GM18873 (cell line): ENCODE measurements around the gene CRHR1.

Experiments used
- ATAC-seq: cut with Tn5 transposase; IDR thresholded peaks from one replicate; pipeline ENCODE4 v1.9.1; 2021; ENCODE audit warnings: mild to moderate bottlenecking, moderate library complexity, moderate number of reproducible peaks; ENCODE audit not compliant: unreplicated experiment, low FRiP score

The CRHR1 gene

DNA sequence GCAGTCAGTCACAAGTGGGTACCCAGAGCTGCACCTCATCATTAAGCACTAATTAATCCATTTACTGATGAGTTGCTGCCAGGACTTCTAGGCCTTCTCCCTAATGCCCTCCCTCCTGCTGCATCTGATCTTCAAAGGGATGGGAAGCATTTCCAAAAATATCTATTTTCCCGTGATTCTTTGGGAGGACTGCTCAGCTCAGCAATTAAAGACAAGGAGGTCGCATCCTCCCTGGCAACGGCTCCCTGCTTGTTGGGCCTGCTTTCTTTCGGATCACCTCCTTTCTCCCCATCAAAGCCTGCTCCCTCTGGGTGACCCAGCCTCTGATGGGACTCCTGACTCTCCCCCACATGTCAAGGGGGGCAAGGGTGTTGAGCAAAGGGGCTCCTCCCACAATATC lies 34.6 kb downstream of the CRHR1 start:
- no peak for ATAC-seq

DNA sequence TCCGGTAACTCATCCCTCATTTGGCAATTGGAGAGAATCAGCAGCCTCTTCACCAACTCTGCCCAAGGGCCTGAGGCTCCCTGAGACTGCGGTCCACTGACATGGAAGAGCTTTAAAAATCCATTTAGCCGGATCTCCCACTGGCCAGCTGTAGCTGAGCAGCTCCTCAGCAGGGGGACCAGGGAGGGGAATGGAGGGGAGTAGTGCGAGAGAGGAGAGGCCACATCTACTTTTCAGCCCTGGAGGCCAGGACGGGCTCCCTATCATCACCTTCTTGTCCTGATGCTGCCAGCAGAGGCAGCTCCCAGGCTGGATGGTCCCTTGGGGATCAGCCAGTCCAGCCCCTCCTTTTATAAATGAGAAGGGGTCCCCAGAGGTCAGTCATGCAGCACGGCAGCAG lies 35.5 kb downstream of the CRHR1 start:
- no peak for ATAC-seq

DNA sequence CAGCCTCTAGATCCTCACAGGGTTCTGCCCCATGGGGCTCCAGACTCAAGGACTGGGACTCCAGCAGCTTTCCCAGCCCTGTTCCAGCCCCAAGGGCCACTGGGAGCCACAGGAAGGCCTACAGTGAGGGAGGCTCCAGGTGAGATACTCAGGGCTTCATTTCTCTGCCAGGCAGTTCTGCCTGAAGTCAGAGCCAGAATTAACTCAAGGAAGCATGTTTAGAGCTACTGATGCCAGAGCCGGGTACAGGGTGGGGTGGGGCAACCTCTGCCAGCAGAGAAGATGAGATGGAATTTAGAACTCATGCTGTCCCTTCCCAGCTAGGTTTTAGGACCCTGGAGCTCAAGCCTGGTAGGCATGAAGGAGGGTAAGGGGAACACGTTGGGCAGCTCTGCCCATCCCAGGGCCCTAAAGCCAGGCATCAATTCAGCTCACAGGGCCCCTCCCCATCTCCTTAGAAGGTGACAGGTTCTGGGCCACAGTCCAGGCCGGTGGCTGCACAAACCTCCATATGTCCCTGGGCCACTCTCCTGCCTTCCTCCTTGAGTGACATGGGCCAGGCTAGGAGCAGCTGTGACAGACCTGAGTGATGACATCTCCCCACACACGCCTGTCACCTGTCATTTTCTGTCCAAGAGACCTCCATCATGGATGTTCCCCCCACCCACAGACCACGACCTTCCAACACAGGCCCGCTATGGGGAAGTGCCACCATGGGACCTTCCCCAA lies 36.1 kb downstream of the CRHR1 start:
- ATAC-seq: no peak

DNA sequence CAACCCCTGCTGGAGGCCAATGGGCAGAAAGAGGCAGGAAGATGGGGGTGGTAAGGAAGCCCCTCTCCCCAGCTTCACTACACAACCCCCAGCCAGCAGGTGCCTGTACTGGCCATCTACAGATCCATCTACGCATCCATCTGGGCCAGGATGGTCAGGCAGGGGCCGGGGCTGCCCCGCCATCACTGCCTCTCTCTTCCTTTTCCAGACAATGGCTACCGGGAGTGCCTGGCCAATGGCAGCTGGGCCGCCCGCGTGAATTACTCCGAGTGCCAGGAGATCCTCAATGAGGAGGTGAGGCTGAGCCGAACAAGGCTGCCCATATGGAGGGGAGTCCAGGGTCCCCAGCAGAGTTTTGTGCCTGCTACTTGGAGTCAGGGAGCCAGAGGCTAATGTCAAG lies 37.0 kb downstream of the CRHR1 start:
- ATAC-seq: no peak

DNA sequence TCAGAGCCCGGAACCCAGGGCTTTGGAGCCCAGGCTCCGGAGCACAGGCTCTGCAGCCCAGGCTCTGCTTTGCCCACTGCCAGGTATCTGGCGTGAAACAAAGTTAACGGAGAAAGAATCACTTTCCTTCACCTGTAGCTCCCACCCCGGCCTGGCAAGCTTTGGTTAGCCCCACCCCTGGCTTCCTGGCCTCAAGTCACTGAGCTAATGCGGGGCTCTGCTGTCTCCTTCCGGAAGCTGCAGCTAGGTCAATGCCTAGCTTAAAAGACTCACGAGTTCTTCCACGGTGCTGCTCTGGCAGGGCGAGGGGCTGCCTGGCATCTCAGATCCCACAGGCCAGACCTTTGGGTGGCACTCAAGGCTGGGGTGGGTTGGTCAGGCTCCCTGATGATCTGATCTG lies 39.5 kb downstream of the CRHR1 start:
- no peak for ATAC-seq

DNA sequence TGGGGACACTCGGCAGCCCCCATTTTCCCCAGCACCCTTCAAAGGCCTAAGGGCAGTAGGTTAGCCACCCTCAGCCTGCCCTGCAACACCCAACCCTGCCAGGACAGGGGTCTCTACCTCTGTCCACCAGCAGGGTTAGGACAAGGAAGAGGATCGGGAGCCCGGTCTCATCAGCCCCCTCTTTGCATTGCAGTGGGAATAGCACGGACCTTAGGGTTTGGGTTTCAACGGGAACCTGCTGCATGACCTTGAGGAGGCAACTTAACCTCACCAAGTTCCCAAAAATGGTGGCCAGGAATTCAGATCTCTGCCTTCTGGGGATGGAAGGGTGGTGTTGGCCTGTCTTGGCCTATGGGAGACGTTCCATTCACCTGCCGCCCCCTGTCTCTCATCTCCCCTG lies 40.4 kb downstream of the CRHR1 start:
- no peak for ATAC-seq

DNA sequence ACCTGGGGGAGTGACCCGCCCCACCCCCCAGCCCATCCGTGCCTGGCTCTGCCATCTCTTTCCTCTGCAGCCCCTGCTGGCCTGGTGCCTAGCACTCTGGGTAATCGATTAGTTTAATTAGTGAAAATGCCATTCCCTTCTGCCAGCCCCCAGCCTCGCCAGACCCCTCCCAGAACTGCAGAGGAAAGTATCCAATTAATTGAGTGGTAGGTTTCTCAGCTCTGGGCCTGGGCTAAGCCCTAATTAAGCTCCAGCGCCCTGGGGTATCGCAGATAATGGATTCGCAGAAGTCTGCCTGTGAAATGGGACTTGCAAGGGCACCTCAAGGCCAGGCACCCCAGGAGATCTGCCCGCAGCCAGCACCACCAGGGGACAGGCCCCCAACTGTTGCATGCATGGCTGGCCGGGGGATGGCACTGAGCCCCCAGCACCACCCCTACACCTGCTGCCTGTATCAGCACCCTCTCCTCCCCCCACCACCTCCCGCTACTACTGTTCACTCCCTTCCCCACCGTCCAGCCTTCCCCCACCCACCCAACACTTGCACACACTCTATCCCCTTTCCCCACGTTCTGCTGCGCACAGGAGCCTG lies 40.9 kb downstream of the CRHR1 start:
- no peak for ATAC-seq

DNA sequence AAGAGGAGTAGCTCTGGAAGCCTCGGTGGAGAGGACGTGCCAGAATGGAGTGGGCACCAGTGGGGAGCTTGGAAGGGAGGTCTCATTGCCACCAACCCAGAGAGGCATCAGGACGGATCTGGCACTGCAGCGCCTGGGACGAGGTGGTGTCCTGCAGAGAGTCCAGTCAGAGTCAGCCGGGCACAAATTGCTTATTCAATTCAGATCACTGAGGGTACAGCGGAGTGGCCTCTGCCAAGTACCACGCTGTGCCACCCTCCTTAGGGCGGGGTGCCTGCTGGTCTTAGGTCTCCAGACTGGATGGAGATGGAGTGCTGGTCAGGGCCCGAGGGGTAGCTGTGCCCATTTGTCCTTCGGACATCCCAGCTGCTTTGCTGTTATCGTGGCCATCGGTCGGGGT lies 41.7 kb downstream of the CRHR1 start:
- no peak for ATAC-seq

DNA sequence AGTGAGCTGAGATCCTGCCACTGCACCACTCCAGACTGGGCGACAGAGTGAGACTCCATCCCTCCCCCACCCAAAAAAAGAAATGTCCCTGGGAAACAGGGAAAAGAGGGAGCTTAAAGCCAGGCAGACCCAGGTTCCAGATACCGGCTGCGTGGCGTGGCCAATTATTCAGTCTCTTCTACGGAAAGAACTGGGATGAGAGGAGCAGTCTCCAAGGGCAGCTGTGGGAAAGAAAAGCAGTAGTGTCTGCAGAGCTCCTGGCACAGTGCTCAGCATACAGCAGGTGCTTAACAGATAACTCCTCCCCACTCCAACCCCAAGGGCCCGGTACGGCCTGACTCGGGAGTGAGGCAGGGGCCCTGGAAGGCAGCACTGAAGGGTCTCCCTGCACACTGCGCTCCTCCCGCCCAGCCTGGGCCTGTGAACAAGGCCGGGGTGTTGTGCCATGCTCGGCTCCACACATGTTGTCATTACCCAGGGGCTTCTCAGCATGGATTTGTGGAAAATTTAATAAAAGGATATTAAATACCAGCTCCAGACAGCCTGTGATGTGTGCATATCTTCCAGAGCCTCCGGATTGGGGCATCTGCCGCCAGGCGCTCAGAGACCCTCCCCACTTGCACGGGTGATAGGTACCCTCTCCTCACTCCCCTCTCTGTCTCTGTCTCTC lies 42.9 kb downstream of the CRHR1 start:
- no peak for ATAC-seq

DNA sequence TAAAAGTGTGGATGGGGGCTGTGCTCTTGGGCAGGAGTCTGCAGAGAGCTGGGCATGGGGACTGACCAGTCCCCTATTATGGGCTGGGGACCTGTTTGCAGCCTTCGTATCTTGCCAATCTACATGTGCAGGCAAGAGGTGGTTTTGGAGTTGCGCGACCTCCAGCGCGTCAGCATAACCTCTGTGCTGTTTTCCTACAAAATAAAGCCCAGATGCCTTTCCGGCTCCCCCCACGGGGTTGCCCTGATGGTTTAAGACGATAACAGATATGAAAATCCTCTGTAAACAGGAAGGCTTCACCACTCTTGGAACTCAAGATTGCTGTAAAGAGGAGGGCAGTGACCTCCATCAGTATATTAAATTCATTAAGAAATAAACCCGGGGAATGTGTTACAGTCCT lies 44.1 kb downstream of the CRHR1 start:
- no peak for ATAC-seq

DNA sequence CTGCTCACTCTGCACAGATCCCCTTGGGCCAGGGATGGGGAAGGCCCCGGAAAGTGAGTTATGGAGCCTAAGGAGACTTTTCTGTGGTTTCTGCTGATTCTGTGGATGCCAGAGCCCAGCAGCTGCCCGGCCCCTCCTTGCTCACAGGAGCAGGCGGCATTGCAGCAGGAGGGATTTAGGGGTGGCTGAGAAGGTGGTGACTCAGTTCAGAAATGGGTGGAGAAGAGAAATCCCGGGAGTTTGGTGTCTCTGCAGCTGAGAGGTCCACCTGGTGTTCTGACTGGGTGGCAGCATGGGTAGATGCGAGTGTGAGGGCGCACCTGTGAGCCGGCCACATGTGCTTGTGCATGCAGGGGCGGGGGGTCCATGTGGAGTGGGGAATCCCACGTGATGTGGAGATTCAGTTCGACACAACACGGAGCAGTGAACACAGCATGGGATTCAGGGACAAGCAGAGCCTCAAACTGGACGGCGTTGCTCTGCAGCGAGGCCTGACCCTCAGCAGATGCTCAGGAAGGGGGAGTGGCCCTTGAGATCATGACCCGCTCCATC lies 44.5 kb downstream of the CRHR1 start:
- no peak for ATAC-seq

DNA sequence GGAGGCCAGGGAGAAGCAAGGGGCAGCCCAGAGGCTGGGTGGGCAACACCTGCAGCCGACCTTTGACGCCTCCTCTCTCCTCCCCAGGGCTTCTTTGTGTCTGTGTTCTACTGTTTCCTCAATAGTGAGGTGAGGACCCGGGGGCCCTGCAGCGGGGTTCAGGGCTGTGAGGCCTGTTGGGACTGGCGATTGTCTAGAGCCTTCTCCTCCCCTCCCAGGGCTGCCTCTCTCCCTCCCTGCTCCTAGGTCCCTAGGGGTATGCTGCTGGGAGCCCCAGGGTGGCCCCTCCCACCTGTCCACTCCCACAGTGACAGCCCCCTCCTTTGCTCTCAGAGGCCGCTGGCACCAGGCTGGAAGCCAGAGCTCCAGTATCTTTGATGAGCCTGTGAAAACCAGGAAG lies 49.8 kb downstream of the CRHR1 start:
- no peak for ATAC-seq

DNA sequence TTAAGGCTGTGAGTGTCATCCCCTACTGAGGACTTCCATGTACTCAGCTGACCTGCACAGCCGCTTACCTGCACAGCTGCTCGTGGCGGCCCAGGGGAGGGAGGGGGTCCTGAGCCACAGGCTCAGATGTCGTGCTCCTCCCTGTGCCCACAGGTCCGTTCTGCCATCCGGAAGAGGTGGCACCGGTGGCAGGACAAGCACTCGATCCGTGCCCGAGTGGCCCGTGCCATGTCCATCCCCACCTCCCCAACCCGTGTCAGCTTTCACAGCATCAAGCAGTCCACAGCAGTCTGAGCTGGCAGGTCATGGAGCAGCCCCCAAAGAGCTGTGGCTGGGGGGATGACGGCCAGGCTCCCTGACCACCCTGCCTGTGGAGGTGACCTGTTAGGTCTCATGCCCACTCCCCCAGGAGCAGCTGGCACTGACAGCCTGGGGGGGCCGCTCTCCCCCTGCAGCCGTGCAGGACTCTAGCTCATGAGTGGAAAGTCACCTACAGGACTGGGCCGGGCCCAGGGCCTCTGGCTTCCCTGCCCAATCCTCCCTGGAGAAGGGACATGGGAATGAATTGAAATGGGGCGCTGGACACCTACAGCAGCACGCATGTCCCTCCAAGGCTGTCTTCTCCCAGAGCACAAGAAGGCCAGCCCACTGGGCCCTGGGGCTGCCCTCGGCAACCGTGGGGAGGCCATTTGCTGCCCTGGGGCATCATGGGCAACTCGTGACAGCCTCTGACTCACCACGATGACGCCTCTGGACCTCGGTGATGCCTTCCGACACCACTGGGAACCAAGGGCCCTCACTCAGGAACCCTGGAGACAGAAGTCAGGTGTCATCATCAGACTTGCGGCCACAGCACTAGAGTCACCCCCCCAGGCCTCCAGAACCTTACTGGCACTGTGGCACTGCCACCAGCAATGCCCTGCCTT lies 50.6 kb downstream of the CRHR1 start:
- ATAC-seq: no peak

DNA sequence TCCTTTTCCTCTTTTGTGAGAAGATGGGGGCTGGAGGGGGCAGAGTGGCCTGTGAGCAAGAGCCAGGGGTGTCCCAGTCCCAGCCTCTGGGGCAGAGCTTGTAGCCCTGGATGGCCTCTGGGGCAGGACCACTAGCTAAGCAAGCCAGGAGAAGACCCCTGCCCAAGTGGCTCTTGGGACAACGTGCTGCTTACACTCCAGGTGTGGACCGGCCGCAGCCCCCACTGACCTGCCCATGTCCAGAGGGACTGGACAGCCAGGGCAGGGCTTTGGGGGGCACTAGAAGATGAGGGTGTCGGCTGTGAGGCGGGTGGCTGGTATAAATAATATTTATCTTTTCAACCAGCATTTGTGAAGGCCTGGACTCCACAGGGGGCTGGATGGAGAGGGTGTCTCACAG lies 51.4 kb downstream of the CRHR1 start:
- no peak for ATAC-seq

DNA sequence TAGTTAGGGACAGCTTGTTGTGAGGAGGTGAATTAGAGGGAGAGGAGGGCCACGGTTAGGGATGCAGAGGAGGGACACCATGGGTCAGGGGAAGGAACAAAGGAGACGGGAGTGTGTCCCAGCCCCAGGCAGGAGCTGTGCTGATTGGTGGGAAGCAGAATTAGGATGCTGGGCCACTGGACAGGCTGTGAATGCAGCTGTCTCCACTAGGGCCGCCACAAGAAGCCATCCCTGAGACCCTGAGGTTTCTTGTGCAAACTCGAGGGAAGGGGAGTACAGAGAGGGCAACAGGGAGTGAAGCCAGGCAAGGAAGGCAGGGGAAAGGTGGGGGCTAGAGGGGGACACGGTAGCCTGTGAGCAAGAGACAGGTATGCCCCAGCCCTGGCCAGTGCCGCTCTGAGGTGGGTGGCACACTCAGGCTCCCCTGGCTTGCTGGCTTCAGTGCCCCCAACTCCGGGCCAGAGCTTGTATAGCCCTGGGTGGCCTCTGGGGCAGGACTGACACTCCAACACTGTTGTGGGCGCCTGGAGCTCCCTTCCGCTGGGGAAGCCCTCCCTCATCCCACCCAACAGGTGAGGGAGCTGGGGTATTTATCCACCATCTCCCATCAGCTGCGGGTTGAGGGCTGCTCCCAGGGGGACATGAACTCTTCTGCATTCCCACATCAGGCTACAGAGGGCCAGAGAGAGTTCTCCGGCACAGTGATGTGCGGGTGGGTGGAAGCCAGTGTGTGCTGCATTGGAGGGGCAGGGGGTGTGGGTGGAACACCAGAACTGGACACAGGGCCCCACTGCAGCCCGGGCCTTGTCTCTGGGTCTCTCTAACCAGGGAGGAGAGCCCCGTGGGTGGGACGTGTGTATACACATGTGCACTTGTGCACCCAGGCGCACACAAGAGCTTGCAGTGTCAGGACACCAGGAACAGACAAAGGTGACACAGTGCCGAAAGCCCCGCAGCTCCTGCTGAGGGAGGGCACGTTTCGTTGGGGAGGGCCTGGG lies 52.2 kb downstream of the CRHR1 start:
- ATAC-seq: no peak

DNA sequence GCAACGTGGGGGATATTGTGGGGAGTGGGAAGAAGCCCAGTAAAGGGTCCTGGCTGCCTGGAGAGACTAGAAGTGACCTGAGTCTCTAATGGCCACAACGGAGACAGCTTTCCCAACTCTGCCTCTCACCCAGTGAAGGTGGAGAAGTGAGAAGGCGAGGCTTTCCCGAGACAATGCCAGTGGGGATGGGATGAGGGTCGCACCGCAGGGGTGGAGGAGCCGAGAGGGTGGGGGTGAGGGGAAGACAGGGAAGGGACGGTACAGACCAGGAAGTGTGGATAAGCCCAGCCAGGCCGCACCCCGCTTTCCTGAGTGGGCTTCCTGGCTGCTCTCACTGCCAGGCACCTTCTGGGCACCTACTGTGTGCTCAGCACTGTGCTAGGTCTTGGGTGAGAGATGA lies 53.1 kb downstream of the CRHR1 start:
- no peak for ATAC-seq

DNA sequence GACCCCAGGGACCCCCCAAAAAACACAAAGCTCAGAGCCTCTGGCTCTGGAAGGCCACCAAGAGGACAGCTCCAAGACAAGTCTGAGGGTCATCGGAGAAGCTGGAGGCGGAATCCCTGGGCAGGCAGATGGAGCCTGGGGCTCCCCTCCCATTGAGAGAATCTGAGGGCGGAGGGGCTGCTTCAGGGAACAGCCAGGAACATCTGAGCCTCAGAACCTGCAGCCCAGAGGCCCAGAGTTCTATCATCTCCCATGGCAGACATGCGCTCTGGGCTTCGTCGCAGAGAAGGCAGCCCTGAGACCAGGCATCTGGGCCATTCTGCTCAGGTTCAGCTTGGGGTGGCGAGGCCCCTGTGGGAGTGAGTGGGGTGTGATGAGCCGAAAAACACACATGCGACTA lies 53.5 kb downstream of the CRHR1 start:
- ATAC-seq: no peak

DNA sequence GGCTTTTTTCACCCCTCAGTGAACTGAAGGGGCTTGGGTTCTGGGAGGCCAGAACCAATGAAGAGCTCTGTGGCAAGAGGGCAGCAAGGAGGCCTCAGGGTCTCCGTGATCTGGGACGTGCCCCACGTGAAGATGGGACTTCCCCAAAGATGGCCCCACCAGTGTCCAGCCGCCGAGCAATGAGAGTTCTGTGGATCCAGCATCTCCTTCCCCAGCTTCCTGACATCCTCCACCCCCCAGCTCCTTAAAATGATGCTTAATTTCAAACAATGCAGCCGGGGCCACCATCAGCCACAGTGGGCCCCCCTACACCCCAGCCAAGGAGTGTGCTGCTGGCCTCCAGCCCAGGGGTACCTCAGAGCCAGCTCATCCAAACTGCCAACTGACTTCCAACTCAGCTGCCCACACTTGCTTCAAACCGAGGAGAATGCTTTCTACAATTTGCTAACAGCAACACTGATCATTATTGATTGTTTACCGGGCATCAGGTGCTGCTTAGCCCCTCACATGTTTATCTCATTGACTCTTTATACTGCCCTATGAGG lies 54.7 kb downstream of the CRHR1 start:
- ATAC-seq: no peak

DNA sequence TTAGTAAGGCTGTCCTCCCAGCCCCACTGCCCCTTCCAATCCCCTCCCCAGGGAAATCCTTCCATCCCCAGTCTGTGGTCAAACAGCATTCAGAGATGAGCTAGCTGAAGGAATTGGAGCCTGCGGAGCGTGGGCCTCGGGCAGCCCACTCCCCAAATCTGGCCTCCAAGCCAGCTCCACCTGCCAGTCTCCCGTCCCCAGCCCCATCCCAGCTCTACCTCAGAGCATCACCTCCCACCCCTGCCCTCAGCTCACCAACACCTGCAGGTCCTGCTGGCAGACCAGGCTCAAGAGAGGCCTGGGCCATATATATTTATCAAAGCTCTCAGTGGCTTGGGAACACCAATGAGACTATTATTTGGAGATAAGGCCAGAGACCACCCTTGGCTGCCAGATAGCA lies 55.3 kb downstream of the CRHR1 start:
- no peak for ATAC-seq
